GM12878 (cell line): ENCODE results near the gene PRR5. TPM values are rescaled to one million over a fixed set of nuclear protein-coding genes. Genes with fewer than 3 reads are reported as not detected.

ENCODE experiments used
- ATAC-seq: fragments of 200-7000 bp; cut with Tn5 transposase; 3 replicates; pipeline ENCODE4 v1.9.1; 2020; ENCODE audit warnings: mild to moderate bottlenecking, moderate library complexity
- BruUV-seq: library from RNA; stranded (reverse); fragments of 400-500 nt; replicated peaks from 2 replicates; lab custom pipeline; 2021; lab: Mats Ljungman, UMichigan
- CTCF ChIA-PET: fragments of 300-600 bp; sonication (Branson Sonifier 250); formaldehyde crosslinking; extraction: SDS; loops from one replicate; lab custom pipeline; 2021; ENCODE audit warnings: inconsistent platforms; lab: Yijun Ruan, JAX
- POLR2A ChIA-PET: fragments of 350-600 bp; formaldehyde crosslinking; extraction: SDS; loops from one replicate; lab custom pipeline; 2021; ENCODE audit warnings: inconsistent platforms; lab: Charles Lee
- RAD21 ChIA-PET: fragments of 300-600 bp; sonication (Branson Sonifier 250); formaldehyde crosslinking; loops from one replicate; lab custom pipeline; 2023; ENCODE audit warnings: antibody characterized with exemption; ENCODE audit not compliant: unreplicated experiment; lab: Charles Lee
- SMC1A ChIA-PET: fragments of 300-600 bp; sonication (Branson Sonifier 250); formaldehyde crosslinking; loops from one replicate; lab custom pipeline; 2023; ENCODE audit not compliant: unreplicated experiment, uncharacterized antibody; lab: Charles Lee
- DNase-seq: peaks from one replicate; pipeline ENCODE4 v3.0.0-alpha.2; 2011; ENCODE audit warnings: low read depth, low spot score
- FAIRE-seq: peaks from 3 replicates; lab custom pipeline; 2011; peaks lifted over from hg19 to GRCh38; lab: Jason Lieb, UNC
- H2AFZ ChIP-seq: 2 replicates; pipeline ENCODE4 v1.6.0; 2011; ENCODE audit warnings: low read depth, low read length, control low read depth; ENCODE audit not compliant: control insufficient read depth
- H3K27ac ChIP-seq: 2 replicates; pipeline ENCODE4 v1.5.1; 2011; ENCODE audit warnings: control low read depth; ENCODE audit not compliant: control insufficient read depth, insufficient read depth
- H3K27me3 ChIP-seq, 2 experiments: replicated peaks in 1 of 2; 2 replicates each; pipeline versions ENCODE4 v1.6.0 to v1.6.1; 2011; ENCODE audit warnings: low read length in 1 of 2; ENCODE audit not compliant: control insufficient read depth in 2 of 2, insufficient read depth in 2 of 2
- H3K36me3 ChIP-seq, 2 experiments: 2 replicates each; pipeline ENCODE4 v1.5.1; 2011; ENCODE audit warnings: low read length in 1 of 2; ENCODE audit not compliant: control insufficient read depth in 2 of 2, insufficient read depth in 2 of 2
- H3K4me1 ChIP-seq: 2 replicates; pipeline ENCODE4 v1.6.1; 2011; ENCODE audit warnings: mild to moderate bottlenecking, low read length, moderate library complexity, mixed read lengths; ENCODE audit not compliant: control insufficient read depth, insufficient read depth
- H3K4me2 ChIP-seq: 2 replicates; pipeline ENCODE4 v1.6.0; 2011; ENCODE audit warnings: control low read depth; ENCODE audit not compliant: control insufficient read depth, insufficient read depth
- H3K4me3 ChIP-seq: fragments of 200-600 bp; sonication (generic); 2 replicates; pipeline ENCODE4 v1.5.1; 2016
- H3K79me2 ChIP-seq: 2 replicates; pipeline ENCODE4 v1.6.0; 2011; ENCODE audit warnings: low read length; ENCODE audit not compliant: control insufficient read depth, insufficient read depth
- H3K9ac ChIP-seq: 2 replicates; pipeline ENCODE4 v1.8.0; 2011; ENCODE audit warnings: low read length, control low read depth, mixed read lengths; ENCODE audit not compliant: control insufficient read depth, insufficient read depth
- H3K9me3 ChIP-seq: replicated peaks from 3 replicates; pipeline ENCODE4 v1.5.1; 2011; ENCODE audit warnings: mild to moderate bottlenecking, low read length; ENCODE audit not compliant: control insufficient read depth, insufficient read depth
- H4K20me1 ChIP-seq: 2 replicates; pipeline ENCODE4 v1.6.0; 2011; ENCODE audit not compliant: control insufficient read depth, insufficient read depth
- CREM ChIP-seq: IDR thresholded peaks from 2 replicates; pipeline ENCODE4 v1.6.1; 2014; ENCODE audit warnings: antibody characterized with exemption, low read depth
- ELK1 ChIP-seq: IDR thresholded peaks from 2 replicates; pipeline ENCODE4 v1.6.1; 2012; ENCODE audit warnings: low read depth, low read length, improper control_type of control experiment
- MYB ChIP-seq: fragments of 150-350 bp; IDR thresholded peaks from 2 replicates; pipeline ENCODE4 v1.6.1; 2014; ENCODE audit warnings: mild to moderate bottlenecking, low read depth, low read length, borderline replicate concordance
- NFIC ChIP-seq: IDR thresholded peaks from 2 replicates; pipeline ENCODE4 v1.6.1; 2012; ENCODE audit warnings: low read depth, mild to moderate bottlenecking, inconsistent platforms, low read length, moderate library complexity
- NRF1 ChIP-seq: conservative IDR thresholded peaks from 2 replicates; pipeline ENCODE4 v1.6.1; 2011; ENCODE audit warnings: mild to moderate bottlenecking, low read depth, low read length, improper control_type of control experiment
- POLR2AphosphoS5 ChIP-seq: IDR thresholded peaks from 2 replicates; pipeline ENCODE4 v1.6.1; 2011; ENCODE audit warnings: mild to moderate bottlenecking, low read length, inconsistent platforms
- RUNX3 ChIP-seq: IDR thresholded peaks from 2 replicates; pipeline ENCODE4 v1.6.1; 2012; ENCODE audit warnings: low read length, inconsistent platforms
- SREBF1 ChIP-seq: IDR thresholded peaks from 2 replicates; pipeline ENCODE4 v1.6.1; 2012; ENCODE audit warnings: mild to moderate bottlenecking, low read length
- TAF1 ChIP-seq: IDR thresholded peaks from 2 replicates; pipeline ENCODE4 v1.6.1; 2011; ENCODE audit warnings: mild to moderate bottlenecking, low read depth, low read length, borderline replicate concordance
- USF2 ChIP-seq: IDR thresholded peaks from 2 replicates; pipeline ENCODE4 v1.6.1; 2011; ENCODE audit warnings: low read depth, low read length, improper control_type of control experiment, borderline replicate concordance
- ZNF274 ChIP-seq: IDR thresholded peaks from one replicate; pipeline ENCODE4 v1.8.0; 2011; ENCODE audit not compliant: insufficient read length, insufficient read depth
- WGBS: methylation state at CpG from one replicate; pipeline ENCODE4 v1.1.6; 2016; ENCODE audit warnings: low lambda C conversion rate; ENCODE audit not compliant: insufficient replicate concordance, insufficient coverage; ENCODE audit errors: missing lambda C conversion rate; 5-methylcytosine and 5-hydroxymethylcytosine counted together
- in situ Hi-C: fragments of 300-500 bp; cut with MboI; formaldehyde crosslinking; loops from 9 replicates; pipeline ENCODE4 v1.14.3; 2018; ENCODE audit warnings: mixed read lengths
- intact Hi-C: fragments of 100-400 bp; cut with micrococcal nuclease; formaldehyde crosslinking; loops from one replicate; pipeline ENCODE4 v1.14.2; 2022; ENCODE audit not compliant: unreplicated experiment
- polyA plus RNA-seq, 11 experiments: library from polyadenylated mRNA; depleted of rRNA in 4 of 11; unstranded in 6 of 11; stranded (reverse) in 5 of 11; fragments of >200 nt; fragmentation: Nextera tagmentation in 4 of 11; fragmentation: Illumina TruSeq in 1 of 11; extraction: Ambion mirVana in 4 of 11; extraction: Trizol in 1 of 11; gene quantifications; 1 replicate in 1 of 11; 2 replicates in 10 of 11; pipeline versions ENCODE4 v1.2.1 to v1.2.3, GENCODE V29; 2011 to 2016; ENCODE audit warnings: inconsistent platforms in 2 of 11, missing spikeins in 2 of 11, low read depth in 1 of 11
- total RNA-seq, 4 experiments: library from RNA; depleted of rRNA in 3 of 4; stranded (reverse); fragments of >200 nt in 3 of 4; fragmentation: Illumina TruSeq in 1 of 4; extraction: Trizol in 1 of 4; gene quantifications; 2 replicates each; pipeline versions ENCODE4 v1.2.1 to v1.2.3, GENCODE V29; 2013 to 2021
- TF ChIP-seq, protein P1 (sequence below): IDR thresholded peaks from 2 replicates; pipeline ENCODE4 v1.6.1; 2012; ENCODE audit warnings: low read length, inconsistent platforms

The PRR5 gene
- total and polyA plus RNA-seq, 10 of the 15 experiments (the other 5 are each of a cell fraction or from before 2014, with no cell fraction given), result 0.03 to 9.4 (median 1.5) TPM

DNA sequence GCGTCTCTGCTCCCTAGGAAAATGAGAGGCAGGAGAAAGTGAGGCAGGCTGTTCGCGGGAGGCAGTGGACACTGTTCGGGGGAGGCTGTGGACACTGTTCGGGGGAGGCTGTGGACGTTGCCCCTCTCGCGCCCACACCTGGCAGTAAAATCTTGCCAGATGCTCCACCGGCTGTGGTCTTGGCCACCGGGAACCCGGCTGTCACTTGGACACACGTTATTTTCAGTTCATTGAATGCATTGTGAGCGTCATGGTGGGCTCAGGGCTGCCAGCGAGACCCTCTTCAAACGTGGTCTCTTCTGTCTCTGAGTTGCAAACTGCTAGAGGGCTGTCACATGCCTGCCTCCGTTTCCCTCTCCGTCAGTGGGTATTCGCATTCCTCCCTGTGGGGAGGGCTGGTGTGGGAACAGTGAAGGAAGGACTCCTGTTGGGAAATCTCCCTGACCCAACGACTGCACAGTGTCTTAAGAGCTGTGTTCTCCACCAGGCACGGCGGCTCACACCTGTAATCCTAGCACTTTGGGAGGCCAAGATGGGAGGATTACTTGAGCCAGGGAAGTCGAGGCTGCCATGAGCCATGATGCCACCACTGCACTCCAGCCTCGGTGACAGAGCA lies 1.4 kb downstream of the PRR5 start:
- H3K4me3 ChIP-seq, result no peak overlapping the region
- no peak overlapping the region for H3K27ac ChIP-seq
- TF ChIP-seq NFIC (no peak), CREM (no peak), ELK1 (no peak), SREBF1 (no peak), NRF1 (no peak), TAF1 (no peak), USF2 (no peak), ZNF274 (no peak), RUNX3 (no peak), POLR2AphosphoS5 (no peak), MYB (no peak)
- TF ChIP-seq, protein P1, sequence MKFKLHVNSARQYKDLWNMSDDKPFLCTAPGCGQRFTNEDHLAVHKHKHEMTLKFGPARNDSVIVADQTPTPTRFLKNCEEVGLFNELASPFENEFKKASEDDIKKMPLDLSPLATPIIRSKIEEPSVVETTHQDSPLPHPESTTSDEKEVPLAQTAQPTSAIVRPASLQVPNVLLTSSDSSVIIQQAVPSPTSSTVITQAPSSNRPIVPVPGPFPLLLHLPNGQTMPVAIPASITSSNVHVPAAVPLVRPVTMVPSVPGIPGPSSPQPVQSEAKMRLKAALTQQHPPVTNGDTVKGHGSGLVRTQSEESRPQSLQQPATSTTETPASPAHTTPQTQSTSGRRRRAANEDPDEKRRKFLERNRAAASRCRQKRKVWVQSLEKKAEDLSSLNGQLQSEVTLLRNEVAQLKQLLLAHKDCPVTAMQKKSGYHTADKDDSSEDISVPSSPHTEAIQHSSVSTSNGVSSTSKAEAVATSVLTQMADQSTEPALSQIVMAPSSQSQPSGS, result no peak
- 84% methylated on average over 22 of the region's 23 CpGs for WGBS
- CTCF ChIA-PET, result interaction anchor here (1.3 to 2.7 kb wide), 2 partner anchors 19 to 30 kb away, joined by 3 to 13 read pairs; no protein-coding TSS in a partner anchor
- RAD21 ChIA-PET, result no interaction called here
- H3K9ac ChIP-seq, result no peak overlapping the region
- DNase-seq (no peak), FAIRE-seq (no peak), ATAC-seq (no peak)
- SMC1A ChIA-PET, result interaction anchor here (0.6 to 1.8 kb wide), 3 partner anchors 9 to 514 kb away, joined by 3 read pairs; no protein-coding TSS in a partner anchor
- H3K4me1 ChIP-seq, result no peaks in the 10 kb centered on the region; the same call in none of the 2 replicates
- H3K9me3 ChIP-seq, result no peaks in the 10 kb centered on the region; the same call in 2 of the 3 replicates
- in situ Hi-C loops (no loop called here), intact Hi-C loops (no loop called here)
- H4K20me1 ChIP-seq, result no peaks in the 10 kb centered on the region
- H3K27me3 ChIP-seq, result peaks cover 0 to 8% of the 10 kb centered on the region in 2 experiments; a peak in 1 of 4 replicates
- POLR2A ChIA-PET, result no interaction called here
- H3K79me2 ChIP-seq, result no peaks in the 10 kb centered on the region
- H2AFZ ChIP-seq, result no peak overlapping the region
- no peaks in the 10 kb centered on the region for H3K36me3 ChIP-seq
- BruUV-seq, result no TSS peak
- 0 out of 2 replicates have a peak overlapping the region, but pooled peaks have one; percentile 74 for H3K4me2 ChIP-seq
